A549 treated with ZK216348 at 1 μM for 4 hours (cell line): ENCODE measurements around the gene VPS37D. TPM values are rescaled to one million over a fixed set of nuclear protein-coding genes. Genes with fewer than 3 reads are reported as not detected.

Experiments used
- total RNA-seq: library from RNA; stranded (reverse); fragments of 200-300 nt; extraction: Qiagen RNA extraction; gene quantifications from 5 replicates; pipeline ENCODE4 v1.2.3, GENCODE V29; 2022; ENCODE audit warnings: low read depth

The VPS37D gene
- total RNA-seq = 2.6 to 7.3 TPM (median 5.4 TPM) in 5 replicates

GRCh38 chr7:73667344-73668102 is at the start of gene VPS37D:
VPS37D (plus strand) TSS chr7:73667831; CDS start chr7:73667959, 128 bp downstream.

DNA sequence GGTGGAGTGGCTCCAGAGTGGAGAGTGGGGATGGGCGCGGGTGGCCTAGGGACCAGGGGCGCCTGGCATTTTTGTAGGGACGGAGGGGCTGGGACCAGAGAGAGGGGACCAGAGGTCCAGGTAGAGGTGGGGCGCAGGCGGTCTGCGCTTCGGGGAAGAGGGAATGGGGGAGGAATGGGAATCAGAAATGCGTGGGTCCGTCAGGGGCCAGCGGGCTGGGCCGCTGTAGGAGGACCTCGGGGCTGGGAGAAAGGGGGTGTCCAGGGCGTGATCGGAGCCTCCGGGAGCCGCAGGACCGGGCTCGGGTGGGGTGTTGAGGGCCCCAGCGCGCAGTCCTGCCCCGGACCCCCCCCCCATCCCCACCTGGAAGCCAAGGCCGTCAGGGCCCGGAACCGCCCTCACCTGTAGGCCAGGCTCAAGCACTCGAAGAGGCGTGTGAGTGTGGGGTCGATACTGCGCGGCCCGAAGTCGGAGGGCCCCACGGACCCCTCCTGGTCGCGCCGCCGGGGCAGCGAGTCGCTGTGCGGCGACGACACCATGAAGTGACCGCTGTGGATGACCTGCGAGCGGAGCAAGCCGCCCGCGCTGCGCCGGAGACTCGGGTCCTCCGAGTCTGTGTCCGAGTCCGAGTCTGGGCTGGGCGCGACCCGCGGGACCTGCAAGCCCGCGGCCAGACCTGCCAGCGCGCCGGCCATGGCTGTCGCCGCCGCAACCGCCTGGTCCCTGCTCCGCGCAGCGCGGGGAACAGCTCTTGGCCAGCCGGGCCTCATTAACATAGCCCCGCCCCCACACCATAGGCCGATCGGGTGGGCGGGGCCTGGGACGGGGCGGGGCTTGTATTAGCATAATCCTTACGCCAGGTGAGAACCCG is 43.6 kb upstream of the VPS37D start, which contains the start of gene MLXIPL:
Gene MLXIPL, minus strand, starts transcription at position 725 of the 871 bp plus-strand sequence. Its CDS starts 30 bp downstream, at position 695.

GRCh38 chr7:73683056-73683787 is 15.6 kb downstream of the VPS37D start, which contains the start of the genes BUD23 and DNAJC30:
BUD23 (plus strand) TSS chr7:73683597; CDS start chr7:73683626, 29 bp downstream.
DNAJC30 (minus strand) TSS chr7:73683453; CDS start chr7:73683423, 30 bp downstream.

DNA sequence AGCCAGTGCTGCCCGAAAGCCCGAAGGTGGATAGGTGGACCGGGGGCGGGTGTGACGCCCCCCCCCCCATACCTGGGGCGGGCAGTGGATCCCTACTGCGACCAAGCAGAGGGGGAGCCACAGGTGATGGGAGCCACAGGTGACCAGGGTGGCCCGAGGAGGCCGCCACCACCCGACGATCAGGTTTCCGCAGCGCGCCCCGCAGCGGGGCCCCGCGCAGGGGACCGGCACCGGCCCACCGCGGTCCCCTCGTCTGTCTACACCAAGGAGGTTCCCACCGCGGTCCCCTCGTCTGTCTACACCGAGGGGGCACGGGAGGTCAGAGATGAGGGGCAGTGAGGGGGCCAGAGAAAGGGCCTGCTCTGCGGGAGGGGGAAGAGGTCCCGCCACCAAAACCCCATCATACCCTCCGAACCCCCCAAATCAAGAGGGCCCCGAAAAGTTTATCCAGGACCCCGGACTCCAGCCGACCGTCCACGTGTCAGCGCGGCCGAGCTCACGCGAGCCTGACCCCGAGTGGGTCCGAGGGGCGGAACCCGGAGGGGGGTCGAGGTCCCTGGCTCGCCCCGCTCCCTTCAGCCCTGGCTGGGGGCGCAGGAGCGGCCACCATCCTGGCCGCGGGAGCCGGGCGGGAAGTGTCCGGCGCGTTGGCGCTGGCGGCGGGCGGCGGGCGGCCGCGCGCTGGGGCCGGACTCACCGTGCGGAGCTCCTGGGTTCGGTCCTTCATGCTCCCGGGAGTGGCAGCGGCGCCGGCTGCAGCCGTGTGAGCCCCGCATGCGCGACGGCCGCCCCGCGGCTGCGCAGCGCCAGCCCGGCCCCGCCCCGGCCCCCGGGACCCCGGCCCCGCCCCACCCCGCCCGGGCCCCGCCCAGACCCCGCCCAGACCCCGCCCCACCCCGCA is 51.5 kb downstream of the VPS37D start, which contains the start of gene STX1A:
Gene STX1A, minus strand, starts transcription at position 765 of the 901 bp plus-strand sequence. Its CDS starts 38 bp downstream, at position 727.

Other genes with a start within 250 kb of the VPS37D start
- gene FZD9, start 234.1 kb upstream of the VPS37D start, total RNA-seq = 0.67 to 2.5 TPM (median 2.1 TPM) in 5 replicates
- gene BAZ1B, start 145.5 kb upstream of the VPS37D start, total RNA-seq = 53.5 to 68.3 TPM (median 62.9 TPM) in 5 replicates
- gene BCL7B, start 110.1 kb upstream of the VPS37D start, total RNA-seq = 56.9 to 78.1 TPM (median 68.8 TPM) in 5 replicates
- gene TBL2, start 89.3 kb upstream of the VPS37D start, total RNA-seq = 45.9 to 53.3 TPM (median 53.2 TPM) in 5 replicates
- 0.38 to 1.5 TPM (median 0.91 TPM) in 5 replicates for gene MLXIPL, start 43.3 kb upstream of the VPS37D start, total RNA-seq
- gene DNAJC30, start 15.6 kb downstream of the VPS37D start, total RNA-seq = 8.1 to 11.1 TPM (median 9.7 TPM) in 5 replicates
- 126 to 151 TPM (median 132 TPM) in 5 replicates for gene BUD23, start 15.8 kb downstream of the VPS37D start, total RNA-seq
- gene STX1A, start 51.8 kb downstream of the VPS37D start, total RNA-seq = 67.2 to 92.1 TPM (median 81.8 TPM) in 5 replicates
- 16.7 to 26.7 TPM (median 24.8 TPM) in 5 replicates for gene ABHD11, start 71.0 kb downstream of the VPS37D start, total RNA-seq
- 0.58 to 4.4 TPM (median 3.2 TPM) in 5 replicates for gene CLDN3, start 102.4 kb downstream of the VPS37D start, total RNA-seq
- 2.5 to 7.0 TPM (median 5.0 TPM) in 5 replicates for gene CLDN4, start 163.2 kb downstream of the VPS37D start, total RNA-seq
- gene METTL27, start 174.7 kb downstream of the VPS37D start, total RNA-seq = 4.8 to 10.2 TPM (median 8.1 TPM) in 5 replicates
- gene TMEM270, start 193.3 kb downstream of the VPS37D start, total RNA-seq = 0.23 to 0.40 TPM in 2 of 5 replicates, not detected in the others